ENCODE results near the gene PRKCB. TPM values are rescaled to one million over a fixed set of nuclear protein-coding genes. Genes with fewer than 3 reads are reported as not detected.

The PRKCB gene
- polyA plus RNA-seq (2011; rRNA removed) (0.22 and 0.29 TPM in 2 replicates), polyA plus RNA-seq (2017; fragmentation: RNase III; extraction: RNeasy Plus Mini Kit Qiagen cat#74134 plus additional on column Dnase treatment) (0.01 to 0.13 TPM (median 0.09 TPM) in 3 replicates), polyA minus RNA-seq (2011; rRNA and poly(A)+ RNA removed) (0.74 and 3.0 TPM in 2 replicates)
- polyA plus RNA-seq (2012; cell fraction: cytosol; rRNA removed), result 0.28 and 0.41 TPM in 2 replicates
- polyA plus RNA-seq (2012; cell fraction: nucleus; rRNA removed), result 0.13 and 0.35 TPM in 2 replicates

GRCh38 chr16:23835390-23836077 is at the start of gene PRKCB:
TSS of gene PRKCB (plus strand) at chr16:23835983.
- Histone ChIP-seq H3K9me3 (peaks cover 2% of the 10 kb centered on the region; the same call in 2 of the 3 replicates), H3K4me1 (no peaks in the 10 kb centered on the region), H3K27ac (peak within 1 kb of the TSS in 1 of 2 experiments; percentile 19; a peak in 1 of 6 replicates), H3K4me3 (peak within 1 kb of the TSS; percentile 46), H3K4me2 (peak within 1 kb of the TSS; percentile 95)
- peak; percentile 47 to 58 for DNase-seq (ENCODE audit: low read depth in 1 of 2, low spot score in 1 of 2)
- ChIA-PET CTCF (no interaction called here), POLR2A (no interaction called here)
- peak; percentile 82 to 90 for ATAC-seq
- WGBS (ENCODE audit: missing lambda C conversion rate), result 13% methylated on average over 18 of the region's 63 CpGs
- TF ChIP-seq KDM5A (IDR thresholded peaks at IDR 0.05) (no peak), EP300 (IDR thresholded peaks at IDR 0.05) (no peak), RAD21 (conservative IDR thresholded peaks at IDR 0.05 in 1 of 2, IDR thresholded peaks at IDR 0.05 in 1 of 2) (no peak), CBX2 (IDR thresholded peaks at IDR 0.05; ENCODE audit: borderline replicate concordance, low read depth) (no peak), MAFK (IDR thresholded peaks at IDR 0.05; ENCODE audit: partially characterized antibody) (no peak), KDM1A (IDR thresholded peaks at IDR 0.05; ENCODE audit: low read depth) (no peak), FOXS1 (CRISPR knock-in tag; IDR thresholded peaks at IDR 0.05) (no peak), USF2 (IDR thresholded peaks at IDR 0.05) (no peak), HOXB5 (CRISPR knock-in tag; IDR thresholded peaks at IDR 0.05) (no peak), GATA3 (IDR thresholded peaks at IDR 0.05; ENCODE audit: borderline replicate concordance) (no peak)
- FAIRE-seq, result no peak

GRCh38 chr16:23786964-23787561 is 48.7 kb upstream of the PRKCB start:
- no peak for TF ChIP-seq CTCF (IDR thresholded peaks at IDR 0.05)
- TF ChIP-seq JUNB (IDR thresholded peaks at IDR 0.05), result no peak
- TF ChIP-seq POLR2A (IDR thresholded peaks at IDR 0.05; ENCODE audit: low read length), result no peak
- no peak for TF ChIP-seq RNF2 (IDR thresholded peaks at IDR 0.05; ENCODE audit: borderline replicate concordance, low read depth)
- TF ChIP-seq SREBF2 (IDR thresholded peaks at IDR 0.05), result no peak
- no peak for TF ChIP-seq CBX2 (IDR thresholded peaks at IDR 0.05; ENCODE audit: borderline replicate concordance, low read depth)
- no peak for TF ChIP-seq EHF (CRISPR knock-in tag; IDR thresholded peaks at IDR 0.05)
- no peak for DNase-seq (ENCODE audit: low read depth in 1 of 2, low spot score in 1 of 2)
- 18% methylated on average over 6 of the region's 6 CpGs for WGBS (ENCODE audit: missing lambda C conversion rate)
- H3K4me3 ChIP-seq, result no peak overlapping the region
- no peaks in the 10 kb centered on the region for H3K4me1 ChIP-seq
- no peaks in the 10 kb centered on the region for H3K9me3 ChIP-seq
- ChIA-PET POLR2A (no interaction called here), CTCF (interaction anchor here (0.5 to 1.6 kb wide), 6 partner anchors 14 to 689 kb away, joined by 3 to 6 read pairs (median 4); no protein-coding TSS in a partner anchor)
- ATAC-seq, result no peak
- no peak overlapping the region for H3K27ac ChIP-seq
- no peak overlapping the region for H3K4me2 ChIP-seq
- no peak for FAIRE-seq

GRCh38 chr16:23788685-23789084 is 47.1 kb upstream of the PRKCB start:
- FAIRE-seq, result no peak
- no peak for ATAC-seq
- H3K4me2 ChIP-seq, result no peak overlapping the region
- POLR2A ChIA-PET, result no interaction called here
- CTCF ChIA-PET, result interaction anchor here (1.0 to 1.6 kb wide), 4 partner anchors 12 to 717 kb away, joined by 3 to 6 read pairs (median 3); no protein-coding TSS in a partner anchor
- no peak for TF ChIP-seq JUNB (IDR thresholded peaks at IDR 0.05)
- TF ChIP-seq HDAC2 (IDR thresholded peaks at IDR 0.05), result no peak
- no peak for TF ChIP-seq MAX (IDR thresholded peaks at IDR 0.05)
- TF ChIP-seq TP53 (CRISPR knock-in tag; IDR thresholded peaks at IDR 0.05), result no peak
- no peak for TF ChIP-seq RFX5 (IDR thresholded peaks at IDR 0.05)
- TF ChIP-seq FOSB (CRISPR knock-in tag; IDR thresholded peaks at IDR 0.05), result no peak
- TF ChIP-seq RCOR1 (IDR thresholded peaks at IDR 0.05; ENCODE audit: low read depth, low read length), result no peak
- no peak for TF ChIP-seq PBX3 (IDR thresholded peaks at IDR 0.05)
- TF ChIP-seq CHD4 (IDR thresholded peaks at IDR 0.05; ENCODE audit: borderline replicate concordance), result no peak
- no peak for TF ChIP-seq KDM5A (IDR thresholded peaks at IDR 0.05)
- TF ChIP-seq POLR2AphosphoS2 (conservative IDR thresholded peaks at IDR 0.05; ENCODE audit: low read length), result no peak
- TF ChIP-seq HES2 (IDR thresholded peaks at IDR 0.05), result no peak
- TF ChIP-seq EHMT2 (IDR thresholded peaks at IDR 0.05; ENCODE audit: low read depth), result no peak
- TF ChIP-seq CBX2 (IDR thresholded peaks at IDR 0.05; ENCODE audit: borderline replicate concordance, low read depth), result no peak
- no peak for TF ChIP-seq JUN (IDR thresholded peaks at IDR 0.05)
- no peak for TF ChIP-seq MAFK (IDR thresholded peaks at IDR 0.05; ENCODE audit: partially characterized antibody)
- no peaks in the 10 kb centered on the region for H3K4me1 ChIP-seq
- H3K27ac ChIP-seq, result no peak overlapping the region
- H3K9me3 ChIP-seq, result no peaks in the 10 kb centered on the region
- H3K4me3 ChIP-seq, result no peak overlapping the region
- WGBS (ENCODE audit: missing lambda C conversion rate), result 18% methylated on average over 3 of the region's 3 CpGs
- no peak for DNase-seq (ENCODE audit: low read depth in 1 of 2, low spot score in 1 of 2)

Measured in A549 (cell line).